ENCODE data around the gene FNDC3A.

Gene FNDC3A

GRCh38 chr13:48975856-48976575, at the start of gene FNDC3A:
Gene FNDC3A, plus strand, starts transcription at chr13:48975912. Its CDS starts 30,279 bp downstream, at chr13:49006191.
- peak; percentile 85 for DNase-seq

GRCh38 chr13:48928757-48929430, 46.8 kb upstream of the FNDC3A start:
- no peak for DNase-seq

GRCh38 chr13:48930918-48931317, 44.8 kb upstream of the FNDC3A start:
- DNase-seq: no peak

GRCh38 chr13:48938308-48938943, 37.3 kb upstream of the FNDC3A start:
- no peak for DNase-seq

GRCh38 chr13:48939728-48940127, 36.0 kb upstream of the FNDC3A start:
- no peak for DNase-seq

- no peak for DNase-seq
Measured at GRCh38 chr13:48942131-48942530, 33.6 kb upstream of the FNDC3A start.

- no peak for DNase-seq
Measured at GRCh38 chr13:48944221-48944620, 31.5 kb upstream of the FNDC3A start.

GRCh38 chr13:48945626-48946025, 30.1 kb upstream of the FNDC3A start:
- DNase-seq: no peak

- DNase-seq: no peak
Measured at GRCh38 chr13:48946163-48946562, 29.5 kb upstream of the FNDC3A start.

- DNase-seq: no peak
Measured at GRCh38 chr13:48949566-48950500, 25.9 kb upstream of the FNDC3A start.

GRCh38 chr13:48950501-48950875, 25.2 kb upstream of the FNDC3A start:
- no peak for DNase-seq

GRCh38 chr13:48954081-48954480, 21.6 kb upstream of the FNDC3A start:
- no peak for DNase-seq

- DNase-seq: no peak
Measured at GRCh38 chr13:48955536-48955935, 20.2 kb upstream of the FNDC3A start.

GRCh38 chr13:48961379-48961778, 14.3 kb upstream of the FNDC3A start:
- no peak for DNase-seq

- DNase-seq: no peak
Measured at GRCh38 chr13:48962281-48962680, 13.4 kb upstream of the FNDC3A start.

GRCh38 chr13:48965736-48966135, 10.0 kb upstream of the FNDC3A start:
- DNase-seq: no peak

GRCh38 chr13:48969685-48970084, 6.0 kb upstream of the FNDC3A start:
- DNase-seq: no peak

GRCh38 chr13:48973845-48974431, 1.8 kb upstream of the FNDC3A start:
- DNase-seq: no peak

- peak; percentile 42 for DNase-seq
Measured at GRCh38 chr13:48975101-48975855, 434 bp upstream of the FNDC3A start.

- DNase-seq: peak; percentile 84
Measured at GRCh38 chr13:48976576-48977285, 1.0 kb downstream of the FNDC3A start.

GRCh38 chr13:48977286-48977625, 1.5 kb downstream of the FNDC3A start:
- no peak for DNase-seq
